PFSK-1 (cell line): ENCODE measurements around the gene RET.

ENCODE experiments used
- POLR2AphosphoS5 ChIP-seq: IDR thresholded peaks from 2 replicates; pipeline ENCODE4 v1.6.1; 2012; ENCODE audit warnings: low read depth, mild to moderate bottlenecking, control low read depth, low read length, moderate library complexity
- REST ChIP-seq, 2 experiments: IDR thresholded peaks; 2 replicates each; pipeline versions ENCODE4 v1.6.1 to v1.8.0; 2011 to 2012; ENCODE audit warnings: low read depth in 2 of 2, low read length in 2 of 2, control low read depth in 1 of 2, inconsistent platforms in 1 of 2, mild to moderate bottlenecking in 1 of 2, moderate library complexity in 1 of 2; ENCODE audit not compliant: insufficient read depth in 1 of 2

GRCh38 chr10:43106256-43107091 is 29.6 kb downstream of the RET start:
- TF ChIP-seq POLR2AphosphoS5 (no peak), REST (IDR thresholded peaks at IDR 0.05; ENCODE audit: insufficient read depth in 1 of 2, low read depth in 2 of 2, low read length in 2 of 2) (no peak)
